Measurements from ENCODE around the gene CIP2A.
A peak's percentile ranks its signal among the peaks of the same experiment; 100 is the strongest.

The CIP2A gene

GRCh38 chr3:108602249-108602934 lies 13.2 kb upstream of the CIP2A start:
- no peak overlapping the region for H2AFZ ChIP-seq (ENCODE audit: low read length, unreplicated experiment)
- H3K36me3 ChIP-seq (ENCODE audit: insufficient read depth, low read length): no peaks in the 10 kb centered on the region
- H3K27ac ChIP-seq (ENCODE audit: low read depth, low read length): no peak overlapping the region
- peaks cover 6% of the 10 kb centered on the region for H3K79me2 ChIP-seq (ENCODE audit: control insufficient read depth, insufficient read depth, low read length, unreplicated experiment)
- peaks cover 18% of the 10 kb centered on the region for H3K4me1 ChIP-seq (ENCODE audit: control insufficient read depth, insufficient read depth, low read length, unreplicated experiment)
- H3K27me3 ChIP-seq (ENCODE audit: insufficient read depth, low read length): no peaks in the 10 kb centered on the region
- H3K4me3 ChIP-seq (ENCODE audit: low read depth, low read length): no peak overlapping the region

- H3K79me2 ChIP-seq (ENCODE audit: control insufficient read depth, insufficient read depth, low read length, unreplicated experiment): peaks cover 8% of the 10 kb centered on the region
- no peaks in the 10 kb centered on the region for H3K36me3 ChIP-seq (ENCODE audit: insufficient read depth, low read length)
- H3K4me3 ChIP-seq (ENCODE audit: low read depth, low read length): no peak overlapping the region
- H2AFZ ChIP-seq (ENCODE audit: low read length, unreplicated experiment): no peak overlapping the region
- H3K4me1 ChIP-seq (ENCODE audit: control insufficient read depth, insufficient read depth, low read length, unreplicated experiment): peaks cover 18% of the 10 kb centered on the region
- H3K27ac ChIP-seq (ENCODE audit: low read depth, low read length): no peak overlapping the region
- no peaks in the 10 kb centered on the region for H3K27me3 ChIP-seq (ENCODE audit: insufficient read depth, low read length)
Observed at GRCh38 chr3:108599677-108600409, 10.6 kb upstream of the CIP2A start.

GRCh38 chr3:108598375-108598774 lies 9.1 kb upstream of the CIP2A start:
- H3K27ac ChIP-seq (ENCODE audit: low read depth, low read length): no peak overlapping the region
- peaks cover 6% of the 10 kb centered on the region for H3K4me1 ChIP-seq (ENCODE audit: control insufficient read depth, insufficient read depth, low read length, unreplicated experiment)
- H3K36me3 ChIP-seq (ENCODE audit: insufficient read depth, low read length): no peaks in the 10 kb centered on the region
- H3K4me3 ChIP-seq (ENCODE audit: low read depth, low read length): no peak overlapping the region
- peaks cover 9% of the 10 kb centered on the region for H3K79me2 ChIP-seq (ENCODE audit: control insufficient read depth, insufficient read depth, low read length, unreplicated experiment)
- H2AFZ ChIP-seq (ENCODE audit: low read length, unreplicated experiment): no peak overlapping the region
- H3K27me3 ChIP-seq (ENCODE audit: insufficient read depth, low read length): no peaks in the 10 kb centered on the region

GRCh38 chr3:108595321-108595720 lies 6.1 kb upstream of the CIP2A start:
- H3K27me3 ChIP-seq (ENCODE audit: insufficient read depth, low read length): no peaks in the 10 kb centered on the region
- H2AFZ ChIP-seq (ENCODE audit: low read length, unreplicated experiment): no peak overlapping the region
- H3K4me3 ChIP-seq (ENCODE audit: low read depth, low read length): no peak overlapping the region
- no peaks in the 10 kb centered on the region for H3K36me3 ChIP-seq (ENCODE audit: insufficient read depth, low read length)
- H3K4me1 ChIP-seq (ENCODE audit: control insufficient read depth, insufficient read depth, low read length, unreplicated experiment): peaks cover 9% of the 10 kb centered on the region
- H3K79me2 ChIP-seq (ENCODE audit: control insufficient read depth, insufficient read depth, low read length, unreplicated experiment): peaks cover 28% of the 10 kb centered on the region
- no peak overlapping the region for H3K27ac ChIP-seq (ENCODE audit: low read depth, low read length)

GRCh38 chr3:108590460-108590859 lies 1.2 kb upstream of the CIP2A start:
- Histone ChIP-seq H3K79me2 (ENCODE audit: control insufficient read depth, insufficient read depth, low read length, unreplicated experiment) (peaks cover 68% of the 10 kb centered on the region), H2AFZ (ENCODE audit: low read length, unreplicated experiment) (no peak overlapping the region), H3K4me1 (ENCODE audit: control insufficient read depth, insufficient read depth, low read length, unreplicated experiment) (peaks cover 24% of the 10 kb centered on the region), H3K36me3 (ENCODE audit: insufficient read depth, low read length) (0 out of 2 replicates have a peak, but pooled peaks cover 5% of the 10 kb centered on the region), H3K27ac (ENCODE audit: low read depth, low read length) (peak overlapping the region; percentile 87), H3K27me3 (ENCODE audit: insufficient read depth, low read length) (no peaks in the 10 kb centered on the region), H3K4me3 (ENCODE audit: low read depth, low read length) (peak overlapping the region; percentile 82)

GRCh38 chr3:108589998-108590323 lies 723 bp upstream of the CIP2A start:
- 0 out of 2 replicates have a peak, but pooled peaks cover 5% of the 10 kb centered on the region for H3K36me3 ChIP-seq (ENCODE audit: insufficient read depth, low read length)
- peaks cover 29% of the 10 kb centered on the region for H3K4me1 ChIP-seq (ENCODE audit: control insufficient read depth, insufficient read depth, low read length, unreplicated experiment)
- peak overlapping the region; percentile 82 for H3K4me3 ChIP-seq (ENCODE audit: low read depth, low read length)
- H3K27ac ChIP-seq (ENCODE audit: low read depth, low read length): peak overlapping the region; percentile 87
- peaks cover 72% of the 10 kb centered on the region for H3K79me2 ChIP-seq (ENCODE audit: control insufficient read depth, insufficient read depth, low read length, unreplicated experiment)
- H3K27me3 ChIP-seq (ENCODE audit: insufficient read depth, low read length): no peaks in the 10 kb centered on the region
- peak overlapping the region; percentile 62 for H2AFZ ChIP-seq (ENCODE audit: low read length, unreplicated experiment)

- peaks cover 80% of the 10 kb centered on the region for H3K79me2 ChIP-seq (ENCODE audit: control insufficient read depth, insufficient read depth, low read length, unreplicated experiment)
- H3K27me3 ChIP-seq (ENCODE audit: insufficient read depth, low read length): no peaks in the 10 kb centered on the region
- peaks cover 29% of the 10 kb centered on the region for H3K4me1 ChIP-seq (ENCODE audit: control insufficient read depth, insufficient read depth, low read length, unreplicated experiment)
- H3K4me3 ChIP-seq (ENCODE audit: low read depth, low read length): peak overlapping the region; percentile 82
- peaks cover 8% of the 10 kb centered on the region for H3K36me3 ChIP-seq (ENCODE audit: insufficient read depth, low read length)
- H3K27ac ChIP-seq (ENCODE audit: low read depth, low read length): peak overlapping the region; percentile 87
- peak overlapping the region; percentile 62 for H2AFZ ChIP-seq (ENCODE audit: low read length, unreplicated experiment)
Observed at GRCh38 chr3:108588601-108589000, 637 bp downstream of the CIP2A start.

- Histone ChIP-seq H3K27ac (ENCODE audit: low read depth, low read length) (no peak overlapping the region), H3K4me3 (ENCODE audit: low read depth, low read length) (no peak overlapping the region), H3K27me3 (ENCODE audit: insufficient read depth, low read length) (no peaks in the 10 kb centered on the region), H3K79me2 (ENCODE audit: control insufficient read depth, insufficient read depth, low read length, unreplicated experiment) (no peaks in the 10 kb centered on the region), H3K4me1 (ENCODE audit: control insufficient read depth, insufficient read depth, low read length, unreplicated experiment) (no peaks in the 10 kb centered on the region), H3K36me3 (ENCODE audit: insufficient read depth, low read length) (peaks cover 37% of the 10 kb centered on the region), H2AFZ (ENCODE audit: low read length, unreplicated experiment) (no peak overlapping the region)
Observed at GRCh38 chr3:108578064-108578463, 11.2 kb downstream of the CIP2A start.

- H3K4me3 ChIP-seq (ENCODE audit: low read depth, low read length): no peak overlapping the region
- peaks cover 12% of the 10 kb centered on the region for H3K4me1 ChIP-seq (ENCODE audit: control insufficient read depth, insufficient read depth, low read length, unreplicated experiment)
- no peak overlapping the region for H2AFZ ChIP-seq (ENCODE audit: low read length, unreplicated experiment)
- H3K27ac ChIP-seq (ENCODE audit: low read depth, low read length): no peak overlapping the region
- no peaks in the 10 kb centered on the region for H3K27me3 ChIP-seq (ENCODE audit: insufficient read depth, low read length)
- peaks cover 24% of the 10 kb centered on the region for H3K36me3 ChIP-seq (ENCODE audit: insufficient read depth, low read length)
- H3K79me2 ChIP-seq (ENCODE audit: control insufficient read depth, insufficient read depth, low read length, unreplicated experiment): no peaks in the 10 kb centered on the region
Observed at GRCh38 chr3:108569336-108569735, 19.9 kb downstream of the CIP2A start.

GRCh38 chr3:108566599-108566998 lies 22.6 kb downstream of the CIP2A start:
- no peaks in the 10 kb centered on the region for H3K27me3 ChIP-seq (ENCODE audit: insufficient read depth, low read length)
- H3K4me1 ChIP-seq (ENCODE audit: control insufficient read depth, insufficient read depth, low read length, unreplicated experiment): peaks cover 16% of the 10 kb centered on the region
- no peaks in the 10 kb centered on the region for H3K79me2 ChIP-seq (ENCODE audit: control insufficient read depth, insufficient read depth, low read length, unreplicated experiment)
- no peak overlapping the region for H3K27ac ChIP-seq (ENCODE audit: low read depth, low read length)
- H2AFZ ChIP-seq (ENCODE audit: low read length, unreplicated experiment): no peak overlapping the region
- H3K4me3 ChIP-seq (ENCODE audit: low read depth, low read length): no peak overlapping the region
- peaks cover 11% of the 10 kb centered on the region for H3K36me3 ChIP-seq (ENCODE audit: insufficient read depth, low read length)

GRCh38 chr3:108565506-108565905 lies 23.7 kb downstream of the CIP2A start:
- H3K79me2 ChIP-seq (ENCODE audit: control insufficient read depth, insufficient read depth, low read length, unreplicated experiment): no peaks in the 10 kb centered on the region
- no peaks in the 10 kb centered on the region for H3K27me3 ChIP-seq (ENCODE audit: insufficient read depth, low read length)
- no peak overlapping the region for H3K4me3 ChIP-seq (ENCODE audit: low read depth, low read length)
- H3K36me3 ChIP-seq (ENCODE audit: insufficient read depth, low read length): peaks cover 21% of the 10 kb centered on the region
- no peak overlapping the region for H2AFZ ChIP-seq (ENCODE audit: low read length, unreplicated experiment)
- peaks cover 16% of the 10 kb centered on the region for H3K4me1 ChIP-seq (ENCODE audit: control insufficient read depth, insufficient read depth, low read length, unreplicated experiment)
- H3K27ac ChIP-seq (ENCODE audit: low read depth, low read length): no peak overlapping the region
